HG03064 (cell line): Measurements from ENCODE around the gene MRPL17.

Experiments used
- ATAC-seq: cut with Tn5 transposase; IDR thresholded peaks from one replicate; pipeline ENCODE4 v1.9.1; 2021; ENCODE audit warnings: low read depth; ENCODE audit not compliant: unreplicated experiment

MRPL17 gene

DNA sequence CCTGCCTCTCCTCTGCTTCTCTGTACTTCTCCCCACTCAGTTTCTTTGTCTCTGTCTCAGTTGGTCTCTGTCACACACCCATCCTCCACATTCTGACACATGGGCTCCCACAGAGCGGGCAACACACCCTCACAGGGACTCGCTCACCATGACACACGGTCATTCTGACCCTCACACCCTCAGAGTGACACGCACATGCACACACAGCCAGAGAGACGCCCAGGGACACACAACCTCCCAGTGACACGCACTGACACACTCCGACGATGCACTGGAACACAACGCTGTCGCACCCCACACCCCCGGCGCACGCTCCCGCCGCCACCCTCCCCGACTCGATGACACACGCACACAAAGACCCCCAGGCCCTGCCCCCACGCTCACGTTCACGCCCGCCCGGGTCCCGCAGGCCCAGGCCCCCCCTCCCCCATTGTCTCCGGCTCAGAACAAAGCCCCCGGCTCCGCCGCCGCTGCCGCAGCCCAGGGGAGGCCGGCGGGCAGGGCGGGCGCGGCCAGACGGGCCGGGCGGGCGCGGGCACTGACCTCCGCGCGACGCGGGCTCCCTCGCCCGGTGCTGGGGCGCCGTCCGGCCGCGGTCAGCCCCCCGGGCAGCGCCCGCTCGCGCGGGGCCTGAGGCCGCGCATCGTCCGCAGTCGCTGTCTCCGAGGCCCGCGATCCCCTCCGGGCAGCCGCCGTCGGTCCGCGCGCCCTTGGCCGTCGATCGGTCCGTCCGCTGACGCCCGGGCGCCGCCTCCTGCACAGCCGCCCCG lies 27.9 kb downstream of the MRPL17 start:
- no peak for ATAC-seq

- no peak for ATAC-seq
Observed at GRCh38 chr11:6654281-6655019, 28.7 kb downstream of the MRPL17 start.

DNA sequence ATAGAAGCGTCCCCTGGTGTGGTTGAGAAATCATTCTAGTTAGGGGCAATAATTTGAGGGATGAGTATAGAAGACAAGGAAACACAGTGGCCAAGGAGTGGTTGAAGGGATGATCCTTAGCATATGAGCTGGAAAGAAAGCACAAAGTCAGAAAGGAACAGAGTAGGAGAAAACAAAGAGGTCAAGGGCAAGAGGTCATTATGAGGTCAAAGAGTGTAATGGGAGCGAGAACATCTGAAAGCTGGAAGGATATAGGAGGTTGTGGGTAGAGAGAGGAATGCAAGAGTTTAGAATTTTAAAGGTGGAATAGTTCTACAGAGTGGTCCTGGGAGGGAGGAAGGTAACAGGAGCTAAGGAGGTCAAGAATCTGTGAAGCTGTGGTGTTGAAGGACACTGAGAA lies 29.5 kb downstream of the MRPL17 start:
- ATAC-seq: no peak

DNA sequence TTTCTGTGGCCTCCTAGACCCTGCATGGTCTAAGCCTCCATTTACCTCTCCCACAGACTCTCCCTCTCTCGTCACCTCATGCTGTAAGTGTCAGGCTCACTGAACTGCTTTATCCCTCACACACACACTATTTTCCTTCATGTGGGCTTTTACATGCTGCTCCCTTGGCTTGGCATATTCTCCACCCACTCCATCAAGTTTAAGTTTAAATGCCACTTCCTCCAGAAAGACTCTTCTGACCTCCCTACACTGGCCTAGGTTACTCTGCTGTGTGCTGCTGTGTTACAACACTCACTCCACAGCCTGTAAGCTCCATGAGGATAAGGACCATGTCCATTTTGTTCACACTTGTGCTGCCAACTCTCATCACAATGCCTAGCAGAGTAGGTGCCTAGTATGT lies 30.0 kb downstream of the MRPL17 start:
- ATAC-seq: no peak

- ATAC-seq: no peak
Observed at GRCh38 chr11:6652182-6652581, 31.0 kb downstream of the MRPL17 start.

- no peak for ATAC-seq
Observed at GRCh38 chr11:6650980-6651379, 32.2 kb downstream of the MRPL17 start.

- ATAC-seq: no peak
Observed at GRCh38 chr11:6650104-6650503, 33.0 kb downstream of the MRPL17 start.

GRCh38 chr11:6648501-6648900 lies 34.6 kb downstream of the MRPL17 start:
- no peak for ATAC-seq

GRCh38 chr11:6647836-6648235 lies 35.3 kb downstream of the MRPL17 start:
- ATAC-seq: no peak

GRCh38 chr11:6646918-6647679 lies 36.0 kb downstream of the MRPL17 start:
- peak; percentile 94 for ATAC-seq

GRCh38 chr11:6646576-6646917 lies 36.6 kb downstream of the MRPL17 start:
- no peak for ATAC-seq

DNA sequence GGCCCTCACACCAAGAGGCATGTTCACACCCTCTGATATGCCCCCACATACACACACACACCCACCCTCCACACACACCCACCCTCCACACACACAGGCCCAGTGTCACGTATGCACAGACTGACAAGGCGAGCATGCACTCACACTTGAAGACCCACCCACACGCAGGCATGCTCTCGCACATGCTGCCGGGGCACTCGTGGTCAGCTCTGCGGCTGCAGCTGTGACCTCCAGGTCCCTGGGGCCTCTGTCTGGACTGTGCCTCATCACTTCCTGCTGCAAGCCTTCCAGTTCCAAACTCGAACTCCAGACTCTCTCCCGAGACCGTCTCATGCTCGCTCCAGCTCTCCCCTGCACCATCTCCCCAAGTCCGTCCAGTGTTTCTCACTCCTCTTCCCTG lies 37.1 kb downstream of the MRPL17 start:
- no peak for ATAC-seq

DNA sequence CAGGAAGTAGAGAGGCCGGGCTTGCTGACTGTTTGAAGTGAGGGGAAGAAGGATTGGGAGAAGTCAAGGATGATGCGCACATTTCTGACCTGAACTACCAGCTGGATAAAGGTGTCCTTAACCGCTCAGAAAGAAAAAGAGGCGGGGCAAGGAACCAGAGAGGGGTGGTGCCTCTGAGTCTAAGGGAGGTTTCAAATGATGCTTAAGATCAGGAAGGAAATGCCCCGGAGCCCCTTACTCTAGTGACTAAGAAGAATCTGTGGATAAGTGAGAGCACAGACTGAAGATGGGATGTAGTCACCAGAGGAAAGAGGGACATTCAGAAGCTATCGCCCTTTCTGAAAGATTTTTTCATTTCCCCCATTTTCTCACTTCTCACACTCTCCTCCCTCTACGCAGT lies 40.2 kb downstream of the MRPL17 start:
- ATAC-seq: no peak

GRCh38 chr11:6640985-6641701 lies 42.0 kb downstream of the MRPL17 start:
- no peak for ATAC-seq

DNA sequence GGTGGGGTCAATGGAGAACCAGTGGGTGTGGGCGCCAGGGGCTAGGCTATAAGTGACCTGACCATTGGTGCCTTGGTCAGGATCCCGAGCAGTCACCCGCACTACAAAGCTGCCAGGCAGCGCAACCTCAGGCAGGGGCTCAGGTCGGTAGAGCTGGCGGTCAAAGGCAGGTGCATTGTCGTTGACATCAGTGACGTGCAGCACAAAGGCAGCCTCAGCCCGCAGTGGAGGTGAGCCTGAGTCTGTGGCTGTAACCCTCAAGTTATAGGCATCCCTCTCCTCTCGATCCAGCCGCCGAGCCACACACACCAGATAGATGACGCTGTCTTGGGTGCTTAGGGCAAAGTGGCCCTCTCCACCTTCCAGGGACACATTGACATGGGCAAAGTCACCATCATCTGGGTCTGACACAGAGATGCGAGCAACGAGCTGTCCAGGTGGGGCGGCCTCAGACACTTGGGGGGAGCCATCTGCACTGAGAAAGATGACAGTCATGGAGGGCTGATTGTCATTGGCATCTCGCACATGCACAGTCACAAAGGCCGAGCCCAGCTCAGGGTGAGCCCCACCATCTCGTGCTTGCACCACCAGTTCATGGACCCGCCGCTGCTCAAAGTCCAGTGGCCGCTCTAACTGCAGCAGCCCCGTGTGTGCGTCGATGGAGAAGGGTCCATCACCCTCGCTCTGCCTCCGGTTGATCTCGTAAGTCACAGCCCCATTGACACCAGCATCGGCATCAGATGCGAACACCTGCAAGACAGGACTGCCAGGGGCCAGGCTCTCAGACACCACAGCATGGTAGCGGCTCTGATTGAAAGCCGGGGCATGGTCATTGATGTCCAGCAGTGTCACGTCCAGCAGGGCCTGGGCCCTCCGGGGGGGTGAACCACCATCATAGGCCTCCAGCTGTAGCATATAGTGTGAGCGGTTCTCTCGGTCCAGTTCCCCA lies 42.8 kb downstream of the MRPL17 start:
- ATAC-seq: no peak

GRCh38 chr11:6638429-6638828 lies 44.7 kb downstream of the MRPL17 start:
- no peak for ATAC-seq

DNA sequence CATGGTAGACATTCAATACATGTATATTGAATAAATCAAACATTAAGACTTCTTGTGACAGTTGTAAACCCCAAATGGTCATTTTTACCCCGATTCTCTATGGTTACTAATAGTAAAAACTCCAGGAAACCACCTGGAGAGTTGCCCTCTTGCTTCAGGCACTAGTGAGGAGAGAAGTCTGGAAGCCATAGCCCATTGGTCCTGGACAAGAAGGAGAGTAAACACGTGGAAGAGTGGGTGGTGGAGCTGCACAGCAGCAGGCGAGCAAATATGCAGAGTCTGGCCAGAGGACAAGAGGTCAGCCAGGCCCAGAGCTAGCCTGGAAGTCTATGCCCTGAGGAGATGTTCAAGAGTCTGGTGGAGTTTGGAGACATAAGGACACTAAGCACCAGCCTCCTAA lies 45.3 kb downstream of the MRPL17 start:
- no peak for ATAC-seq

DNA sequence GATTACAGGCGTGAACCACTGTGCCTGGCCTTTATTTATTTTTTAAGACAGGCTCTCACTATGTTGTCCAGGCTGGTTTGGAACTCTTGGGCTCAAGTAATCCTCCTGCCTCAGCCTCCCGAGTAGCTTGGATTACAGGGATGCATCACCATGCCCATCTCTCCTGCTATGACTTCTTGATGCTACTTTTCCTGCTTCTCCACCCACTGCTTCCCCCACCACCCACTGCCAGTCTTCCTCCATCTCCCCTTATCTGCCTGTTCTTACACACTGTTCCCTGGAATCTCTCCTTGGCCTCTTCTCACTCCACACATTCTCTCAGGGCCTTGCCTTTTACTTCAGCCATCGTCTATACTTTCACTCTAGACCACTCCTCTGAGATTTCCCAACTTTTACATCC lies 46.7 kb downstream of the MRPL17 start:
- ATAC-seq: no peak

DNA sequence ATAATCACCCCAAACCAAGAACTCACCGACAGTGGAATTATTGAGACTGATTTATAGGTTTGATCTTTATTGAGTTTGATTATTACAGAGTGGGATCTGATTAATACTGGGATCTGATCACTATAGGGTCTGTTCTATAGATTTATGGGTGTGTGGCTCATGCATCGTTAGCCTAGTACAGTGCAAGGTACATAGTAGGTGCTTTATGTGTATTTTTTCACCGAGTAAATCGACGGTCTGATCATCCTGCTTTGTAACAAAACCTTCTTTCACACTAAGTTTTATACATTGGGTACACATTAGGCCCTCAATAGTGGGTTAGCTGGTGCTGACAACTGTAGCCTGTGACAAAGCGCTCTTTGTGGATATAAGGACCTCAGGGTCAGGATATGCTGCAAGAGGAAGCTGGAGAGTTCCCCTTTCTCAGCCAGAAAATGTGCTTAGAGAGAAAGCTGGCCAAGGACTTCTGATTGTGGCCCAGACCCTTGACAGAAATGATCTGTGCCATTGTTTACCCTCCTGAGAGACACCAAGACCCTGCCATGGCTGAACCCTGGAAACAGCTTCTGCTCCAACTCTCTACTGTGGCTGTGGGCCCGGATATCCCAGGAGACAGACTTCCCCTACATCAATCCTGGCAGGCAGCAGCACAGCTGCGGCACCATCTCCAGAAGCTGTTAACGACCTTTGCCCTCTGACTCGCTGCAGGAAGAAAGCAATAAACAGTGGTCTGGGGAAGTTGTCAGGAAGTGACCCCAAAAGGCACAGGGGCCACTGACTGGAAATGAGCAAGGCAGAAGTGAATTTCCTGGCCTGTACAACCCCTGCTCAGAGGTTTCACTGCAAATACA lies 47.8 kb downstream of the MRPL17 start:
- ATAC-seq: no peak
